ENCODE results near the gene PTPRG.

DNA sequence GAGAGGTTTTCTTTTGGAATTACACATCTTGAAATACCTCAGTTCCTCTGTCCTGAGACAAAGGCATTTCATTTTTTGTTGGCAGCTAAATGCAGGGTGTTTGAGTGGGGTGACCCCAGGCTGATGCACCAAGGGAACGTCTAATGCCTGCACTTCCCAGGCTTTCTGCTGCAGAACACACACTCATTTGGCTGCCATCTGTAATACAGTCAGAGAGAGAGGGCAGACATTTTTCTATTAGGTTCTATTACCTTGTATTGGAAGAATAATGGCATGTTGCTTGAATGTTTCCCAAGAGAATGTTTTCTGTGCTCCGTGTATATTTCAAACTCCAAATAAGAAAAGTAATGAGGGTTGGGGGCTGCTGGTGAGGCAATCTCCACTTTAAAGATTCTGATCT, 87.1 kb downstream of the PTPRG start:
- TF ChIP-seq EZH2 (IDR thresholded peaks at IDR 0.05; ENCODE audit: low read depth, unreplicated experiment): no peak
- TF ChIP-seq, protein P1, sequence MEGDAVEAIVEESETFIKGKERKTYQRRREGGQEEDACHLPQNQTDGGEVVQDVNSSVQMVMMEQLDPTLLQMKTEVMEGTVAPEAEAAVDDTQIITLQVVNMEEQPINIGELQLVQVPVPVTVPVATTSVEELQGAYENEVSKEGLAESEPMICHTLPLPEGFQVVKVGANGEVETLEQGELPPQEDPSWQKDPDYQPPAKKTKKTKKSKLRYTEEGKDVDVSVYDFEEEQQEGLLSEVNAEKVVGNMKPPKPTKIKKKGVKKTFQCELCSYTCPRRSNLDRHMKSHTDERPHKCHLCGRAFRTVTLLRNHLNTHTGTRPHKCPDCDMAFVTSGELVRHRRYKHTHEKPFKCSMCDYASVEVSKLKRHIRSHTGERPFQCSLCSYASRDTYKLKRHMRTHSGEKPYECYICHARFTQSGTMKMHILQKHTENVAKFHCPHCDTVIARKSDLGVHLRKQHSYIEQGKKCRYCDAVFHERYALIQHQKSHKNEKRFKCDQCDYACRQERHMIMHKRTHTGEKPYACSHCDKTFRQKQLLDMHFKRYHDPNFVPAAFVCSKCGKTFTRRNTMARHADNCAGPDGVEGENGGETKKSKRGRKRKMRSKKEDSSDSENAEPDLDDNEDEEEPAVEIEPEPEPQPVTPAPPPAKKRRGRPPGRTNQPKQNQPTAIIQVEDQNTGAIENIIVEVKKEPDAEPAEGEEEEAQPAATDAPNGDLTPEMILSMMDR (conservative IDR thresholded peaks at IDR 0.05; ENCODE audit: low read depth in 2 of 2): no peak
- no peak for TF ChIP-seq POLR2AphosphoS5 (IDR thresholded peaks at IDR 0.05; ENCODE audit: low read depth)
- TF ChIP-seq CREB1 (CRISPR knock-in tag; IDR thresholded peaks at IDR 0.05; ENCODE audit: low read depth): no peak
- TF ChIP-seq, protein P2, sequence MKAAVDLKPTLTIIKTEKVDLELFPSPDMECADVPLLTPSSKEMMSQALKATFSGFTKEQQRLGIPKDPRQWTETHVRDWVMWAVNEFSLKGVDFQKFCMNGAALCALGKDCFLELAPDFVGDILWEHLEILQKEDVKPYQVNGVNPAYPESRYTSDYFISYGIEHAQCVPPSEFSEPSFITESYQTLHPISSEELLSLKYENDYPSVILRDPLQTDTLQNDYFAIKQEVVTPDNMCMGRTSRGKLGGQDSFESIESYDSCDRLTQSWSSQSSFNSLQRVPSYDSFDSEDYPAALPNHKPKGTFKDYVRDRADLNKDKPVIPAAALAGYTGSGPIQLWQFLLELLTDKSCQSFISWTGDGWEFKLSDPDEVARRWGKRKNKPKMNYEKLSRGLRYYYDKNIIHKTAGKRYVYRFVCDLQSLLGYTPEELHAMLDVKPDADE (IDR thresholded peaks at IDR 0.05): no peak
- TF ChIP-seq, protein P3, sequence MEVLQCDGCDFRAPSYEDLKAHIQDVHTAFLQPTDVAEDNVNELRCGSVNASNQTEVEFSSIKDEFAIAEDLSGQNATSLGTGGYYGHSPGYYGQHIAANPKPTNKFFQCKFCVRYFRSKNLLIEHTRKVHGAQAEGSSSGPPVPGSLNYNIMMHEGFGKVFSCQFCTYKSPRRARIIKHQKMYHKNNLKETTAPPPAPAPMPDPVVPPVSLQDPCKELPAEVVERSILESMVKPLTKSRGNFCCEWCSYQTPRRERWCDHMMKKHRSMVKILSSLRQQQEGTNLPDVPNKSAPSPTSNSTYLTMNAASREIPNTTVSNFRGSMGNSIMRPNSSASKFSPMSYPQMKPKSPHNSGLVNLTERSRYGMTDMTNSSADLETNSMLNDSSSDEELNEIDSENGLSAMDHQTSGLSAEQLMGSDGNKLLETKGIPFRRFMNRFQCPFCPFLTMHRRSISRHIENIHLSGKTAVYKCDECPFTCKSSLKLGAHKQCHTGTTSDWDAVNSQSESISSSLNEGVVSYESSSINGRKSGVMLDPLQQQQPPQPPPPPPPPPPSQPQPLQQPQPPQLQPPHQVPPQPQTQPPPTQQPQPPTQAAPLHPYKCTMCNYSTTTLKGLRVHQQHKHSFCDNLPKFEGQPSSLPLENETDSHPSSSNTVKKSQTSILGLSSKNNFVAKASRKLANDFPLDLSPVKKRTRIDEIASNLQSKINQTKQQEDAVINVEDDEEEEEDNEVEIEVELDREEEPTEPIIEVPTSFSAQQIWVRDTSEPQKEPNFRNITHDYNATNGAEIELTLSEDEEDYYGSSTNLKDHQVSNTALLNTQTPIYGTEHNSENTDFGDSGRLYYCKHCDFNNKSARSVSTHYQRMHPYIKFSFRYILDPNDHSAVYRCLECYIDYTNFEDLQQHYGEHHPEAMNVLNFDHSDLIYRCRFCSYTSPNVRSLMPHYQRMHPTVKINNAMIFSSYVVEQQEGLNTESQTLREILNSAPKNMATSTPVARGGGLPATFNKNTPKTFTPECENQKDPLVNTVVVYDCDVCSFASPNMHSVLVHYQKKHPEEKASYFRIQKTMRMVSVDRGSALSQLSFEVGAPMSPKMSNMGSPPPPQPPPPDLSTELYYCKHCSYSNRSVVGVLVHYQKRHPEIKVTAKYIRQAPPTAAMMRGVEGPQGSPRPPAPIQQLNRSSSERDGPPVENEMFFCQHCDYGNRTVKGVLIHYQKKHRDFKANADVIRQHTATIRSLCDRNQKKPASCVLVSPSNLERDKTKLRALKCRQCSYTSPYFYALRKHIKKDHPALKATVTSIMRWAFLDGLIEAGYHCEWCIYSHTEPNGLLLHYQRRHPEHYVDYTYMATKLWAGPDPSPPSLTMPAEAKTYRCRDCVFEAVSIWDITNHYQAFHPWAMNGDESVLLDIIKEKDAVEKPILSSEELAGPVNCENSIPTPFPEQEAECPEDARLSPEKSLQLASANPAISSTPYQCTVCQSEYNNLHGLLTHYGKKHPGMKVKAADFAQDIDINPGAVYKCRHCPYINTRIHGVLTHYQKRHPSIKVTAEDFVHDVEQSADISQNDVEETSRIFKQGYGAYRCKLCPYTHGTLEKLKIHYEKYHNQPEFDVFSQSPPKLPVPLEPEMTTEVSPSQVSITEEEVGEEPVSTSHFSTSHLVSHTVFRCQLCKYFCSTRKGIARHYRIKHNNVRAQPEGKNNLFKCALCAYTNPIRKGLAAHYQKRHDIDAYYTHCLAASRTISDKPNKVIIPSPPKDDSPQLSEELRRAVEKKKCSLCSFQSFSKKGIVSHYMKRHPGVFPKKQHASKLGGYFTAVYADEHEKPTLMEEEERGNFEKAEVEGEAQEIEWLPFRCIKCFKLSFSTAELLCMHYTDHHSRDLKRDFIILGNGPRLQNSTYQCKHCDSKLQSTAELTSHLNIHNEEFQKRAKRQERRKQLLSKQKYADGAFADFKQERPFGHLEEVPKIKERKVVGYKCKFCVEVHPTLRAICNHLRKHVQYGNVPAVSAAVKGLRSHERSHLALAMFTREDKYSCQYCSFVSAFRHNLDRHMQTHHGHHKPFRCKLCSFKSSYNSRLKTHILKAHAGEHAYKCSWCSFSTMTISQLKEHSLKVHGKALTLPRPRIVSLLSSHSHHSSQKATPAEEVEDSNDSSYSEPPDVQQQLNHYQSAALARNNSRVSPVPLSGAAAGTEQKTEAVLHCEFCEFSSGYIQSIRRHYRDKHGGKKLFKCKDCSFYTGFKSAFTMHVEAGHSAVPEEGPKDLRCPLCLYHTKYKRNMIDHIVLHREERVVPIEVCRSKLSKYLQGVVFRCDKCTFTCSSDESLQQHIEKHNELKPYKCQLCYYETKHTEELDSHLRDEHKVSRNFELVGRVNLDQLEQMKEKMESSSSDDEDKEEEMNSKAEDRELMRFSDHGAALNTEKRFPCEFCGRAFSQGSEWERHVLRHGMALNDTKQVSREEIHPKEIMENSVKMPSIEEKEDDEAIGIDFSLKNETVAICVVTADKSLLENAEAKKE (CRISPR knock-in tag; IDR thresholded peaks at IDR 0.05): no peak
- TF ChIP-seq STAT1 (IDR thresholded peaks at IDR 0.05; ENCODE audit: unreplicated experiment): no peak
- TF ChIP-seq EZH2phosphoT487 (IDR thresholded peaks at IDR 0.05; ENCODE audit: unreplicated experiment): no peak
- no peak for TF ChIP-seq ZNF114 (CRISPR knock-in tag; IDR thresholded peaks at IDR 0.05)
- TF ChIP-seq, protein P4, sequence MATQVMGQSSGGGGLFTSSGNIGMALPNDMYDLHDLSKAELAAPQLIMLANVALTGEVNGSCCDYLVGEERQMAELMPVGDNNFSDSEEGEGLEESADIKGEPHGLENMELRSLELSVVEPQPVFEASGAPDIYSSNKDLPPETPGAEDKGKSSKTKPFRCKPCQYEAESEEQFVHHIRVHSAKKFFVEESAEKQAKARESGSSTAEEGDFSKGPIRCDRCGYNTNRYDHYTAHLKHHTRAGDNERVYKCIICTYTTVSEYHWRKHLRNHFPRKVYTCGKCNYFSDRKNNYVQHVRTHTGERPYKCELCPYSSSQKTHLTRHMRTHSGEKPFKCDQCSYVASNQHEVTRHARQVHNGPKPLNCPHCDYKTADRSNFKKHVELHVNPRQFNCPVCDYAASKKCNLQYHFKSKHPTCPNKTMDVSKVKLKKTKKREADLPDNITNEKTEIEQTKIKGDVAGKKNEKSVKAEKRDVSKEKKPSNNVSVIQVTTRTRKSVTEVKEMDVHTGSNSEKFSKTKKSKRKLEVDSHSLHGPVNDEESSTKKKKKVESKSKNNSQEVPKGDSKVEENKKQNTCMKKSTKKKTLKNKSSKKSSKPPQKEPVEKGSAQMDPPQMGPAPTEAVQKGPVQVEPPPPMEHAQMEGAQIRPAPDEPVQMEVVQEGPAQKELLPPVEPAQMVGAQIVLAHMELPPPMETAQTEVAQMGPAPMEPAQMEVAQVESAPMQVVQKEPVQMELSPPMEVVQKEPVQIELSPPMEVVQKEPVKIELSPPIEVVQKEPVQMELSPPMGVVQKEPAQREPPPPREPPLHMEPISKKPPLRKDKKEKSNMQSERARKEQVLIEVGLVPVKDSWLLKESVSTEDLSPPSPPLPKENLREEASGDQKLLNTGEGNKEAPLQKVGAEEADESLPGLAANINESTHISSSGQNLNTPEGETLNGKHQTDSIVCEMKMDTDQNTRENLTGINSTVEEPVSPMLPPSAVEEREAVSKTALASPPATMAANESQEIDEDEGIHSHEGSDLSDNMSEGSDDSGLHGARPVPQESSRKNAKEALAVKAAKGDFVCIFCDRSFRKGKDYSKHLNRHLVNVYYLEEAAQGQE (IDR thresholded peaks at IDR 0.05; ENCODE audit: unreplicated experiment): no peak
- TF ChIP-seq JUNB (IDR thresholded peaks at IDR 0.05; ENCODE audit: unreplicated experiment): no peak
- TF ChIP-seq ZNF331 (CRISPR knock-in tag; IDR thresholded peaks at IDR 0.05; ENCODE audit: low read depth): no peak

Data from GM23338 (cell line).